ENCODE data around the gene ROGDI.

GRCh38 chr16:4846901-4847773, 44.7 kb upstream of the ROGDI start, which contains the start of the genes GLYR1 and UBN1:
- TF ChIP-seq CTCF (IDR thresholded peaks at IDR 0.05) (no peak), POLR2A (IDR thresholded peaks at IDR 0.05) (peak; percentile 70 to 82)
